Endometrium (tissue), 2 donors: ENCODE data around the gene TTLL5.

ENCODE experiments used
- FAIRE-seq: peaks from 2 replicates; lab custom pipeline; 2012; peaks lifted over from hg19 to GRCh38; lab: Jason Lieb, UNC
- donor health status: control.
- donor health status: control.

Gene TTLL5

DNA sequence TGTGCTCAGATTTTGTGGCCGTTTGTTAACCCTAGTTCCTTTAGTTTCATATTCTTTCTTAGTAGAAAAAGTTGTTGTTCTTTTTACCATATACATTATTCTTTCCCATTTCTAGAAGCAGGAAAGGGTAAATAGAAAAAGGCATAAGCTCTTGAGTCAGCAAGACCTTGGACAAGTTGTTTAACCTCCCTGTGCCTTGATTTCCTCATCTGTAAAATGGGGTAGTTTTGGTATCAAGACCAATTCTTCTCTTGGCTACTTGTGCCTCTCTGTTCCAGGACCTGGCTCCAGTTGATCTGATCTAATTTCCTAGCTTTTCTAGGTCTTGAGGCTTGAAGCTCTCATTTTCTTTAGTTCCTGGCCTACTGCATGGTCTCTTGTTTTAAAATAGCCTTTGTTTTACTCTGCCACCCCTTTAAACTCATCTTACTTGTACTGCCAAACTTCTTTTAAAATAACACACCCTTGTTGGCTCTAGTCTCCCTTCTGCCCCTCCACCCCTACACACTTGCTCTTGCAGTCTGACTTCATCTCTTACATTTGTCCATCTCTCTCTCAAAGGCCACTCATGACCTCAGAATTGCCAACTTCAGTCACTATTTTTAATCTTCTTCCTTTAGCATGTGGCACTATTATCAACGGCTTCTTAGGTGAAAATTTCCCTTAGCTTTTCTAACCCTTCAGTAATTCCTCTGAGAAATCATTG is 143.7 kb downstream of the TTLL5 start:
- FAIRE-seq: no peak

- FAIRE-seq: no peak
Observed at GRCh38 chr14:75805646-75806045, 144.6 kb downstream of the TTLL5 start.

GRCh38 chr14:75806352-75806832 is 145.3 kb downstream of the TTLL5 start:
- FAIRE-seq: no peak

DNA sequence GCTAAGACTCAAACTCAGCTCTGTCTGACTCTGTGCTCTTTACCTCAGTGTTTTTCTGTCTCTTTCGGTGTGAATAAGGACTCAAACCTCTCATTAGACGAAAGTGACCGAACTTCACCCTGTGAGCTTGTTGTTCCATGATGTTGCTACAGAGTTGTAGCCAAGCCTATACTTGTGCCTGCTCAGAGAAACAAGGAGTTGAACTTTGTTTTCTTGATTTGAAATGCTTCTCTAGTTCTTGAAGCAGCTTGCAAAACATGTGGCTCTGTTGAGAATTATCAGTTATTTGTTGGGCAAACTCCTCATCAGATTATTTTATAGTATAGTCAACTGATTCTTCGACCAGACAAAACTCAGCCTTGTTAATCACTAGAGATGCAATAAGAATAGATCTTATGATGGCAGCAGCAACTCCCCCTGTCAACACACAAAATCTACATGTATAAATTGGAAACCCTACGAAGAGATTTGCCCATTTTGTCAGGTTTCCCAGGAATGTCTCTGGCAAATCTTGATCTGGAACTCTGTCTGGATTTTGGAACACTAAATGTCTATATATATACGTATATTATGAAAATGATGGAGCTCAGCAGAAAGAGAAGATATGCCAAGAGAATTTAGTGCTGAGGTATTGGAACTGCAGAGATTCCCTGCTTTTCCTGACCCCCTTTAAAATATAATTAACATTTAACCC is 146.8 kb downstream of the TTLL5 start:
- no peak for FAIRE-seq

GRCh38 chr14:75811136-75811829 is 150.2 kb downstream of the TTLL5 start:
- no peak for FAIRE-seq

DNA sequence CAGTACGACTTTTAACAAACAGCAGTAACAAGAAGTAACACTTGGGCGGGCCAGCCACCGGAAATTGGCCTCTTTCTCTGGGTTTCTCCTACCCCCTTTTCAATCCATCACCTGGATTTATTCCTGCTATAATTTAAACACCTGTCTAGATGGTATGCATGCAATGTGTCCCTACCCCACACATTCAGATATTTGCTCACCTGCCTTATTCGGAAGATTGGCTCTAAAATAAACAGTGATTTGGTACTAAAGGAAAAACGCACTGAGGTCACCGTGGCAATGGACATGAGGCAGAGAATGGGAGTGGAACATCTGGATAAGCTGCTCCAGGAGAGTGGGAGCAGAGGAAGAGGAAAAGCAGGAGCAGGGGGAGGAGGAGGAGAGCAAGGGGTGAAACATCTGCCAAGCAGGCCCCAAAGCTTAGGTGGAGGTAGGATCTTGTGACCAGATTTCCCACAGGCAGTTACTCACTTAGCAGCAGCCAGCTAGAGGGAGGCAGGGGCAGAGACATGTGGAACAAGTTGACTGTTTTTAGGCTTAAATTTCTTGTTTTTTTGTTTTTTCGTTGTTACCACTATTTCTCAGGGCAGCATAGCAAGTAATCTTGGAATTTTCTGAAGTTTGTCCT is 150.9 kb downstream of the TTLL5 start:
- FAIRE-seq: peak; percentile 94

DNA sequence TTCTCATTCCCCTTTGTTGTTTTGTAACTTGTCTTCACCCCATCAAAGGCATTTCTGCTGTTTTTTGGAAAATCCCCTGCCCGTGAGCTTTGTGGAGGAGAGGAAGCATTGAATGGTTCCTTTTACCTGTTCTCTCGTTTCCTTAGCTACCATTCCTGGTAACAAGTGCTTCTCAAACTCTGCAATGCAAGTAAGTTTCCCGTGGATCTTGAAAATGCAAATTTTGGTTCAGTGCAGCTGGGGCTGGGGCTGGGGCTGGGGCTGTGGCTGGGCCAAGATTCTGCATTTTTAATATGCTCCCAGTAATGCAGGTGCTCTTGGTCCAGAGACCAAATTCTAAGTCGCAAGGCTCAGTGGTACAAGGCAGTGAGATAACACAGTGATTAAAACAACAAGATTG is 151.6 kb downstream of the TTLL5 start:
- no peak for FAIRE-seq

DNA sequence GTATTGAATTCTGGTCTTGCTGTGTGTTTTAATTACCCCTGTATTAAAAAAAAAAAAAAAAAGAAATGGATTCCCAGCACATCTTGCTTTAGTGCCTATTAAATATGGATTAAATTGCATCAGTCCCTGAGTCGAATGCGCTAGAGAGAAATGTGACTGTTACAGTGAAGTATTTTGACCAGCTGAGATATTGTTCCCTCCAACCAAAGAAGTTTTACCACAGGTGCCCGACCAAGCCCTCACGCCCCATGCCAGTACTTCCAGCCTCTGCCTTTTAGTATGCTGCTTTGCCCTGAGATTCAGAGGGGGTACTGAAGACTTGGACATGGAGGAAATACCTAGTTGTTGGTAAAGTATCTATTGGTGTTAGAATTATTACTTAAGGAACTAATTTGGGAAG is 159.7 kb downstream of the TTLL5 start:
- no peak for FAIRE-seq

DNA sequence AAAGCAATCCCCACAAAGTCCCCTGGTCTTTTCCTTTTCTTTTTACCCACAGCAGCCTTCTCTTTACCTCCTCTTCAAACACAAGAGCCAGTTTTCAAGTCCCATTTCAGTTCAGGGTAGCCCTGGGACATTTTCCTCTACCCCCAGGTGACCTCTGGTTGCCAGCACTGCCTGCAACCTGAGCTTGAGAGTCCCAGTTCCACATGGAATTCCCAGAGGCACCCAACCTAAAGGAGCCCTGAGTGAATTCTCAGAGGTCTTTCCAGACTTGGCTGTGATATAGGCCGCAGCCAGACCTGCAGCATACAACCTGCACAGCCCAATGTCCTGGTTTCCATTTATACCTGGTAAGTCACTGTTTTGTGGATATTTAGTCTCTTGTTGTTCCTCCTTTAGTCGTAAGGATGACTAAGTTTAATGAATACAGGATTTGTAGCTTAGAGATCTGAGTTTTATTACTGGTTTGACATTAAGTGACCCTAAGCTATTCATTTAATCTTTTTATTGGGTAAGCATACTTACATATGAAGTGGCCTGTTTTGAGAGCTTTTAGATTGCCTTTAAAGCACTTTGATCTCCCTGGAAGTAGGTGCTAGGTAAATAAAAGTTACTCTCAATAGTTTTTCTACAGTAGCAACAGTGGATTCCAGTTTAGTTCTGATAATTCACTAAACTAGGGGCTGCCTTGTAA is 160.9 kb downstream of the TTLL5 start:
- peak; percentile 80 for FAIRE-seq

GRCh38 chr14:75822522-75823141 is 161.6 kb downstream of the TTLL5 start:
- FAIRE-seq: no peak

- FAIRE-seq: no peak
Observed at GRCh38 chr14:75823334-75823733, 162.3 kb downstream of the TTLL5 start.

GRCh38 chr14:75824318-75824717 is 163.3 kb downstream of the TTLL5 start:
- FAIRE-seq: no peak

DNA sequence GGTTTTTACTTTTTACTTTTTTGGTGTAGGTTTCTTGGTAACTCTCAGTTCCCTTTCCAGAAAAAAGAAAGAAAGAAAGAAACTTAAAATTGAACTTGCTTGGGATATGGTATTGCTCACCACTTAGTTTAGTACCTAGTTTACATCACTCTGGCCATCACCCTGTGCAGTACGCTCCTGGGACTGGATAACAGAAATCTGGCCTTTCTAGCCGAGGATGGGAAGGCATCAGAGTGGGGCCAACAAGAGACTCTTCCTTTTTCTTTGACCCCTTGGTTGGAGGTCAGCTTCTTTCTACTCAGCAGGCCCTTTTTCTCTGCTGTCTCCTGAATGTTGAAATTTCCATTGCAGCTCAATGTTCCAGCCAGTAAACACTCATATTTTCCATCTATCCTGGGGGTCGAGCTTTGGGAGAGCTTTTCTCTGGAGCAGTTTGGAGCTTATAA is 164.1 kb downstream of the TTLL5 start:
- no peak for FAIRE-seq

- no peak for FAIRE-seq
Observed at GRCh38 chr14:75826599-75826998, 165.6 kb downstream of the TTLL5 start.

DNA sequence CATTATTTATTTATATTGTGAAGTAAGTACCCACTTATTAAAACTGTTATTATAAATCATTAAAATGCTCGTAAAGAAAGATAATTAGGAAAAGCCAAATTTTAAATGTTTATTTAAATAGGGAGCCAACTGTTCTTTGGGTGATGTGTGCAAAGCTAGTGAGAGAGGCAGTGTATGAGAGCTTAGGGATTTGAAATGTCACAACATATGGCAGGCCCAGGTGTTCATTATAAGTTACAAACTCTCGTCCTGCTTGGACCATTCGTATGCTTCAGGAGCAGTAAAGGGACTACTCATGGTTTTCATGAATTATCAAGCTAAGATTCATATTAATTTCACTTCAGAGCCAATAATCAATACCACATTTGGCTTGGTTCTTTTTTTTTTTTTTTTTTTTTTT is 166.3 kb downstream of the TTLL5 start:
- FAIRE-seq: no peak

DNA sequence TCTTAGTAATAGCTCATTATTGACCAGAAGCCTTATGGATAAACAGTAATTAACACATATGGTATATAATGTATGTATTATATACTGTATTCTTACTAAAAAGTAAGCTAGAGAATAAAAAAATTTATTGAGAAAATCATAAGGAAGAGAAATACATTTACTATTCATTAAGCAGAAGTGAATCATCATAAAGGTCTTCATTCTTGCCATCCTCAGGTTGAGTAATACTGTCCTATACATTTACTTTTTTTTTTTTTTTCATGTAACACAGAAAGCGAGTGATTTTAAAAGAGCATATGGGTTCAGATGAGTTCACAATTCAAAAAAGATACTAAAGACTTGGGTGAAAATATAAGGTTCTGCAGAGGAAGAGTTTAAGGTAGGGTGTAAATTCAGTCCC is 168.3 kb downstream of the TTLL5 start:
- FAIRE-seq: no peak

DNA sequence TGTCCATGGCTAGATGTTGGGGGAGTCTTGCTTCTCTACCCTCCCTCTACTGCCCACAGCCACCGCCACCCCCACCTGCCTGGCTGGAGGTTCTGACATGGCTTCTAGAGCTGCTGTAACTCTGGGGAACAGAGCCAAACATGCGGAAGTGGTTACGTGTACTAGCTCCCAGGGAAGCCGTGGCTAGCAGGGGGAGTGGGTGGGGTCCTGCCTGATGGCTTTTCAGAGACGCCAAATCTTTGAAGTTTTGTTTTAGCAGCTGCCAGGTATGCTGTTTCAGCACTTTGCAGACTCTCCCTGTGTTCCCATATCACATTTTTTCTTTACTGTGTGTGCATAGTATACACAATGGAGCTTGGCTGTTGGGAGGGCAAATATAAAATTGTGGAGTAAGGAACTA is 170.4 kb downstream of the TTLL5 start:
- no peak for FAIRE-seq

- no peak for FAIRE-seq
Observed at GRCh38 chr14:75831952-75832351, 170.9 kb downstream of the TTLL5 start.

DNA sequence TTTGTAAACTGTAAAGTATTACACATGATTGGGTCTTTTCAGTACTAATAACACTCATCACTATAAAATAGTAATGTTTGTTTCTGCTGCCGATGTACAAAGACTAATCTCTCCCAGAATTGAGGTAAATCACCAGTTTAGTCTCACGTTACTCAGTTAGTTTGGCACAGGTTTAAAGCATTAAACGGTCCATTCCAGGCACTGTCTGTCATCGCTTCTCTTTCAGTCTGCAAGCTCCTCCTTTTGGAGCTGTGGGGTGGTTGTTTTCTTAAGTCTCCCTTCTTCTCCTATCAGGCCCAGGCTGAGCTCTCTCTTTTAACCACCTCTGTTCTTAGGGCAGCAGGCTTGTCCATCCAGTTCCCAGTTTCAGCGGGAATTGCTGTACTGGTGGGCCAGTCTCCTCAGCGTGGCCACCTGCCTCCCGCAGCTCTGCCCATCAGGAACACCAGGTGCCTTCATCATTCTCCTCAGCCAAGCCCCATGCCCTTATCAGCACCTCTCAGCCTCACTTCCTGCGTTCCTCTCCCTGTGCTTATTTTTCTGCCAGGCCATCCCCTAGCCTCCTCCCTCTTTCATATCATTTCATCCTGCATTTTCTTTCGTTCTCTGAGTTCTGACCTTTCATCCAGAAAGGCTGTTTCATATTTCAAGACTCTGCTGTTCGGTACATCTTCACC is 171.7 kb downstream of the TTLL5 start:
- no peak for FAIRE-seq

DNA sequence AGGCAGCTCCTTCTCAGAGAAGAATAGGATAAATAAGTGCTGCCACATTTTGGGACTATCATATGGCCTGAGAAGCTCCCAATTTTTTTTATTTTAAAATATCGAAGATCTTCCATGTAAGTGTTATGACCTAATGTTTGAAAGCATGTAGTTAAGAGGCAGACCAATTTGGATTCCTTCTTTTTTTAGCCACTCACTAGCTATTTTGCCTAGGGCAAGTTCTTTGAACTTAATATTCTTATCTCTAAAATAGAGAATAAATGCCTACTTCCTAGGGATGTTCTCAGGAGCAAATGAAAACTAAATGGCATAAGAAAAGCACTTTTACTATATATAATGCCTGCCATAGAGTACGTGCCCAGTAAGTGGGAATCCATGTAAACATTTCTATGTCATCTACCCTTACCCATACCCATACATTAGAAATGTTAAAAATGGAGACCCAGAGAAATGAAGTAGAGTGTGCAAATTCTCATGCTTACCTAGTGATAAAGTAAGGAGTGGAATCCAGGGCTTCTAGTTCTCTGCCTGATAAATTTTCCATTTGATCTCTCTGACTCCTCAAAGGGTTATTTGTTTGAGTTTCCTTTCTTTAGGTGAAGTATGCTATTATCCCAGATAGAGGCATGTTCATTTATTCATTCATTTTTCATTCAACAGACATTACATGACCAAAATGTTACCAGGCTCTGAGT is 172.4 kb downstream of the TTLL5 start:
- no peak for FAIRE-seq
